ENCODE data around the gene POLR3GL.
A peak's percentile ranks its signal among the peaks of the same experiment; 100 is the strongest.
"Not testable (repeated sequence)": the region's sequence is repeated elsewhere in the genome, so short reads cannot be mapped to it uniquely, and the experiment has no call there.

Gene POLR3GL

GRCh38 chr1:145964328-145965118, at the start of gene POLR3GL, which contains the start of gene ANKRD34A:
TSS of gene POLR3GL (plus strand) at chr1:145964690. CDS start at chr1:145974866, 10,176 bp downstream.
TSS of gene ANKRD34A (minus strand) at chr1:145964575. CDS start at chr1:145961759, 2,816 bp downstream.
- DNase-seq: peak; percentile 87

GRCh38 chr1:145916745-145917144, 47.7 kb upstream of the POLR3GL start:
- DNase-seq: no peak

- DNase-seq: no peak
Observed at GRCh38 chr1:145917595-145917994, 46.9 kb upstream of the POLR3GL start.

GRCh38 chr1:145918144-145918991, 46.1 kb upstream of the POLR3GL start, which contains the start of gene PEX11B:
TSS of gene PEX11B (minus strand) at chr1:145918717. CDS start at chr1:145918688, 29 bp downstream.
- peak; percentile 95 for DNase-seq

GRCh38 chr1:145918992-145919939, 45.2 kb upstream of the POLR3GL start:
- no peak for DNase-seq

GRCh38 chr1:145920297-145920696, 44.2 kb upstream of the POLR3GL start:
- DNase-seq: not testable (repeated sequence)

- DNase-seq: no peak
Observed at GRCh38 chr1:145922266-145922665, 42.2 kb upstream of the POLR3GL start.

GRCh38 chr1:145926686-145927062, 37.8 kb upstream of the POLR3GL start:
- no peak for DNase-seq

- DNase-seq: peak; percentile 96
Observed at GRCh38 chr1:145927063-145927886, 37.2 kb upstream of the POLR3GL start, which contains the start of gene RBM8A. TSS of gene RBM8A (minus strand) at chr1:145927484. CDS start at chr1:145927426, 58 bp downstream.

GRCh38 chr1:145927916-145928643, 36.4 kb upstream of the POLR3GL start:
- no peak for DNase-seq

- not testable (repeated sequence) for DNase-seq
Observed at GRCh38 chr1:145932522-145933009, 31.9 kb upstream of the POLR3GL start.

GRCh38 chr1:145935708-145936107, 28.8 kb upstream of the POLR3GL start:
- DNase-seq: no peak

- no peak for DNase-seq
Observed at GRCh38 chr1:145936247-145936646, 28.2 kb upstream of the POLR3GL start.

- no peak for DNase-seq
Observed at GRCh38 chr1:145937436-145937835, 27.1 kb upstream of the POLR3GL start.

GRCh38 chr1:145942405-145942804, 22.1 kb upstream of the POLR3GL start:
- no peak for DNase-seq

GRCh38 chr1:145942871-145943270, 21.6 kb upstream of the POLR3GL start:
- no peak for DNase-seq

GRCh38 chr1:145944532-145944931, 20.0 kb upstream of the POLR3GL start:
- DNase-seq: no peak

- DNase-seq: no peak
Observed at GRCh38 chr1:145946477-145946986, 18.0 kb upstream of the POLR3GL start.

- no peak for DNase-seq
Observed at GRCh38 chr1:145947551-145947950, 16.9 kb upstream of the POLR3GL start.

GRCh38 chr1:145949219-145949618, 15.3 kb upstream of the POLR3GL start:
- no peak for DNase-seq

Data from NCI-H2171 (cell line).